T-helper 9 cell (primary cell): ENCODE data around the gene STOML1.
"Not testable (repeated sequence)": the region's sequence is repeated elsewhere in the genome, so short reads cannot be mapped to it uniquely, and the experiment has no call there.

Experiments
- DNase-seq: peaks from one replicate; pipeline ENCODE4 v3.0.0-alpha.2; 2020

The STOML1 gene

GRCh38 chr15:73946046-73946721 lies 45.9 kb downstream of the STOML1 start:
- DNase-seq = no peak

DNA sequence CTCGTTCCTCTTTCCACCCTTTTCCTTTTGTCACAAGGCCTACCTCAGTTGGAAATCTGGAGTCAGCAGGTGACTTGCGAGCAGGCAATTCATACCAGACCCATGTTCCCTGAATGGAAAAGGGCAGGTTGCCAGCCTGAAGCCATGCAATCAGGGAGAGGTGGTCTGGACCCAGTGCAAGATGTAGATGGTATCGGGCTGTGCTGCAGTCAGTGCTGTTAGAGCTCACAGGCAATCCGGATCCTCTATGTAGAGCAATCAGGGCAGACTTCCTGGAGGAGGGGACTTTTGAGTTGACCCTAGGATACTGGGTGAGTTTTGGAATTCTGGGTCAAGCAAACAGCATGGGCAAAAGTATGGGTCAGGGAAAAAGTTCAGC lies 47.0 kb downstream of the STOML1 start:
- DNase-seq = no peak

- no peak for DNase-seq
These were observed 47.6 kb downstream of the STOML1 start for GRCh38 chr15:73944161-73945129.

DNA sequence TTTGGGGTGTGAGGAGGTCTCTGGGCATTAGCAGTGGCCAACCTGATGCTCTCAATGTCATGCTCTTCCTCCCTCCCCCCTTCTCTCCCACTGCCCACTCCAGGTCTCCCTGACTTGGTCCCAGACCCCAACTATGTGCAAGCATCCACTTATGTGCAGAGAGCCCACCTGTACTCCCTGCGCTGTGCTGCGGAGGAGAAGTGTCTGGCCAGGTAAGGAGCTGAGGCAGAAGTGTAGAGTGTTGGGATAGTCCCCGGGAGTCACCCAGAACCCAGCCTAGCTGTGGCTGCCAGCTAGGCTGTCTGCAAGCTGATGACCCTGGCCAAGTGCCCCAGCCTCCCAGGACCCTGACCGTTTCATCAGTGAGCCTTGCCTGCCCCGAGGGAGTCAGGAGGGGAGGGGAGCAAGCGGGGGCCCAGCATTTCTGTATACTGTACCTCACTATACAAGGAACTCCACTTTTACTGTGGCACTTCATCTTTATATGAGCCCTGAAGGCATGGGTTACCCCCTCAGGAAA lies 49.3 kb downstream of the STOML1 start:
- no peak for DNase-seq

DNA sequence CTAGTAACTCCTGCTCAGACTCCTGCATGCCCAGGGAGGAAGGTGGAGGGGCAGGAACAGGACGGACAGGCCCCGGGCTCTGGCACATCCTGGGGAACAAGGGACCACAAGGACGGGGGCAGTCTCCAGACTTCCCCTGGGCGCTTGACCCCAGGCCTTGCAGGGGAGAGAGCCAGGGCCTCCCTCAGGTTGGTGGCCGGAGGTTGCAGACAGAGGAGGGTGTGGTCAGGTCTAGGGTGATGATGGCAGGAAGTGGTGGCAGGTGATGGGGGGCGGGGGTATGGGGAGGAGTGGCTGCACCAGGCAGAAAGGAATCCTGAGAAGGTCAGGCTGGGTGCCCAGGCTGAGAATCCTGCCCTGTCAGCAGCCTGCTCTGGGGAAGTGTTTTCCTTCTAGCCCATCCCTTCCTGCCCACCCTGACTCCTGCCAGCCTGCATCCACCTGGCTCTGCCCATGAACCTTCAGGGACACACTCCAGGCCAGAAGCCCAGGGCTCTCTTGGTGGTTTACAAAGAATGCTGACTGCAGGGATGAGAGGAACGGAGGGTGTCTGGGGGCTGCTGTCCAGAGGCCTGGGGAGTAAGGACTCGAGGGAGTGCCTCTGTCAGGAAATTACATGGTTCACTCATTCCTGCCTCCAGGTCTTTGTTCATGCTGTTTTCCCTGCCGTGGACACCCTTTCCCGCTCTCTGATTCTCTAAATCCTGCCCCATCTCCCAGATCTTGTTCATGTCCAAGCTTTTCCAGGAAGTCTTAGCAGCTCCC lies 50.0 kb downstream of the STOML1 start:
- DNase-seq = no peak

DNA sequence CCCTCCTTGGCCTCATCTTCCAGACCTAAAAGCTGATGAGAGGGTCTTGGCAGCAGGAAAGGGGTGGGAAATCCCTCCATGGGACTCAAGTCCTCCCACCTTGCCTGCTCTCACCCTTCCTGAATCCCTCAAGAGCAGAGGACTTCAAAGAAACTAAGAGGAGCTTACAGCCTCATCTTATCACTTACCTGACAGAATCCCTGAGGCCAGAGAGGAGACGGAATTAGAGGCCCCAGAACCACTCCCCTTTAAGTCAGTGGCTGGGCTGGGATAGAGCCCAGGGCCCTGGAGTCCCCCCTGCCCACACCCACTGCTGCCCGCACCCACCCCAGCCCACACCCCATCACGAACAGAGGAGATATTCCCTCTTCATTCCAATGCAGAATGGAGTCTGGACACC lies 50.6 kb downstream of the STOML1 start:
- DNase-seq = no peak

DNA sequence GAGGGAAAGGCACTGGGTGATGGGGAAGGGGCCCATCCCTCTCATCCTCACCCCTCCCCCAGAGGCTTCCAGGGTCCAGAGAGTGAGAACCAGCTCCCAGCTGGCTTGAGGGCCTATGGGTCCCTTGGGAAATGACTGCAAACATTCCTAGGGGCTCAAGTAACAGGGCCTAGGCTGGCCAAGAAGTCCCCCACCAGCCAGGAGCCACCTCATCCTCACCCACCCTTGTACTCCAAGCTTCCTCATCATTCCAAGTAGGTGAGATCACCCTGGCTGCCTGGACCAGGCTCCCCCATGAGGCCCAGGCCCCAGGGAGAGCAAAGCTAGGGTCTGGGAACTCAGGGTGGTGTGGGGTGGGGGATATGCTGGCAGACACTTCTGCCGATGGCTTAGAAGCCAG lies 51.1 kb downstream of the STOML1 start:
- no peak for DNase-seq

GRCh38 chr15:73940061-73940981 lies 51.8 kb downstream of the STOML1 start:
- DNase-seq = no peak

DNA sequence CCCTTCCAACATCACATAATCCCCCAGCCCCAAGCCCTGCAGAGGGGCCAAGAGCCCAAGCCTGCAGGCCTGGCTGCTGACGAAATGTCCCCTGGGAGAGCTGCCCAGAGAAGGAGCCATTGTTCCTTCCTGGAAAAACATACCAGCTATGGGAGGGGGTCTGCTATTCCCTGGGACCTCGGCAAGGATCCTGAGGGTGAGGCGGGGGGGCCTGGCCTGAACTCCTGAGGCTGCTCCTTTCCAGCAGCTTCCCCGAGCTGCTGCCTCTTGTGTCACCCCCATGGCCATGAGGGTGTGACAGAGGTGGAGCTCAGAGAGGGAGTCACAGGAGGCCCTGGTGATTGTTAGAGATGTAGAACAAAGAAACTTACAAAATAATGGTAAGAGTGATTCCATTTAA lies 53.0 kb downstream of the STOML1 start:
- DNase-seq = no peak

- not testable (repeated sequence) for DNase-seq
These were observed 53.6 kb downstream of the STOML1 start for GRCh38 chr15:73938516-73938915.

DNA sequence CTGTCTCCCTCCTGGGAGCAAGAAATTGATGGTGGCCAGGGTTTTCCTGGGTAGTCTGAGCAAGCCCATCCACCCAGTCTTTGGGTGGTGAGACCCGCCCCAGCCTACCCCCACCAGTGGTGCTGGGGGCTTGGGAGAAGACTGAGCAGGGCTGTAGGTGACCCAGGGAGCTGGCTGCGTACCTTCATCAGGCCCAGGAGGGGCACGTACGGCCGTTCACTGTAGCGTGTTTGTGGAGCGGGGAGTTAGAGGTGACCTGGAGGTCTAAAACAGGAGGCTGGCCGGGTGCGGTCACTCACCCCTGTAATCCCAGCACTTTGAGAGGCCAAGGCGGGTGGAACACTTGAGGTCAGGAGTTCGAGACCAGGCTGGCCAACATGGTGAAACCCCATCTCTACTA lies 54.4 kb downstream of the STOML1 start:
- no peak for DNase-seq

DNA sequence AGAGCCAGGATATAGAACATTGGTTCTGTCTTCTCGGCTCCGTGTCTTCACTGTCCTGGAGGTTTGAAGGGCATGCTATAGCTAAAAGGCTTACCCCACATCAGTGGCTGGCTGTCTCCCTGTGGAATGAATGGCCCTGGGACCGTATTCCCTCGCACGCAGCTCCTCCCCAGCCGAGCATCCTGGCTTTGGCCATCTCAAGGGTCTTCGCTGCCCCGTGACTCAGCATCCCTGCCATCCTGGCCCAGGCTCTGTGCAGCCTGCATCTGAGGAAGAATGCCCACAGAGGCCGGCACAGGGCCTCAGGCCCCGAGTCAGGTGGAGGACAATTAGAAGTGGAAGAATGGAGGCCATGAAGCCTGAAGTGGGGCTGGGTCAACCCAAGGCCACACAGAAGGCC lies 54.8 kb downstream of the STOML1 start:
- no peak for DNase-seq

DNA sequence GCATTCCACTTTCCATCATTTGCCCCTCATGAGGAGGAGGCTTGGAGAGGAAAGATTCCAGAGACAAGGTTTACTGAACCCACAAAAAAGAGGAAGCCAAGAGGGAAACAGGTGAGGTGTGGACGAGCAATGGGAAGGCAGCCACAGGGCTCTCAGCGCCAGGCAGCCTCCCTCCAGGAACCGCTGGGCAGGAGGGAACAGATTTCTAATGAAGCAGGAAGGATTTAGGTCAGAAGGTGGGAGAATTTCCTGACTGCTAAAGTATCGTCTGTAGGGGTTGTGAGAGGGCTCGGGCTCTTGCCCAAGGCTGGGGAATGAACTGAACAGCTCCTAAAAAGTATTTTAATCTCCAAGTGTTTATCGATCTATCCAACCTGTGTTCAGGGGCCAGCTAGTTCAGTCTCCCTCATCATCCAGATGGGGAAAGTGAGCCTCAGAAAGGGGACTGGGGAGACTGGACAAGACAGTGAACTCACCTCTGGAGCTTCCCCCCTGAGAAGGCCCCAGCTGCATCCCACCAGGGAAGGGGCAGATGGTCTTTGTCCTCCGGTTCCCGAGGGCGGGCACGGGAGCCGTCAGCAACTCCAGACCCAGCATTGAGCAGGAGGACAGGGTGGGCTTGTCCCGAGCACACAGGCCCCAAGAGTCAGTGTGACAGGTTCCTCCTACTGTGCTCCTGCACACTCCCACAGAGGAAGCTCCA lies 55.4 kb downstream of the STOML1 start:
- DNase-seq = no peak

DNA sequence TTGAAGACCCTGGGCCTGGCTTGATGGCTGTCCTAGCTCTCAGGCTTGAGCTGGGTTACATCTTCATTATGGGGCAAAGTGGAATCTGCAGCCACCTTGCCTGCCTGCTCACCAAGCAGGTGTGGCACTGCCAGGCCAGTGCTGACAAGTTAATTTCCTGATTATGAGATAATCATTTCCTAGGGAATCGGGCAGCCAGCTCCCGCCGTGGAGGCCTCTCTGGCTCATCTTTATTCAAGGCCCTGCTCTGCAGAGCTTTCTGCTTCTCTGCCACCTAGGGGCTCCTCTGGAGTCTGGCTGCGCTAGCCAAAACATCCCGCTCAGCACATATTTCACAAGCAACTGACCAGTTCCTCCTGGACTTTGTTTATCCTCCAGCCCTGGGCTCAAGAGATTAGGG lies 55.9 kb downstream of the STOML1 start:
- DNase-seq = no peak

GRCh38 chr15:73935547-73935946 lies 56.5 kb downstream of the STOML1 start:
- no peak for DNase-seq

GRCh38 chr15:73934281-73934680 lies 57.8 kb downstream of the STOML1 start:
- no peak for DNase-seq

GRCh38 chr15:73932381-73933191 lies 59.5 kb downstream of the STOML1 start:
- no peak for DNase-seq

DNA sequence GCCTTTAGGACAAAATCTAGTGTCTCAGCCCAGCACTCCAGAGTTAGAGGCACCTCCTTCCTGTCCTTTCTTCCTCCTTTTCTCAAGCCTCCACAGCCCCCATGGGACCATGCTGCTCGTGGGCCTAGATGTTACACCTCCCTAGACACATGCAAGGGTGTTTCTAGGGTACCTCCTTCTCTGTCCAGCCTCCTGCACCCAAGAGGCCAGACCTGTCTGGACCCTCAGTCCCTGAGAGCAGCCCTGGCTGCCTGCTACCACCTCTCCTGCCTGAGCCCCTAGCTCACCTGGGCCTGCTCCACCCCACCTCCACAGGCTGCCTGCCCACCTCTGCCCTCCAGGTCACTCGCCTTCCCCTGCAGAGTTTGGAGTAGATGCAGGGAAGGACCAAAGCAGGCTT lies 60.7 kb downstream of the STOML1 start:
- DNase-seq = no peak

DNA sequence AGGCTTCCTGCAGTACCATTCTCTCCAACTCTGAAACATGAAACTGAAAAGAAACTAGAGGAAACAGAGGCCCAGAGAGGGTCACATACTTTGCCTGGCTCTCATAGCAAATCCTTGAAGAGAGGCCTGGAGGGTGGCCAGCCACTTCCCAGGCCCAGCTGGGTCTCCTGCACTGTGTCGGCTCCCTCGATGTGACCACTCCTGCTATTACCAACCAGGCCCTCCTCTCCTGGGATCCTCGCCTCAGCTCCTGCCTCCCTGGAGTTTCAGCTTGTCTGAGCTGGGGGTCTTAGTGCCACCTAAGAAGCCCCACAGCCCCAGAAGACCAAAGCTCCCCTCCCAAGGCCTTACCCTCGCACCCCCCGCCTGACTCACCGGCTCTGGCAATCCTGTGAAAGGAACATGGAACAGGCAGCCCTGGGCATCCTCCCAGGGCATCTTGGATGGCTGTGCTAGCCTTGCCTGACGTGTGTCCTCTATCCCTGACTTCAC lies 61.3 kb downstream of the STOML1 start:
- DNase-seq = no peak

GRCh38 chr15:73930371-73930770 lies 61.7 kb downstream of the STOML1 start:
- DNase-seq = no peak
